Stimulated activated CD8-positive, alpha-beta memory T cell treated with anti-CD3 and anti-CD28 coated beads, Interleukin-7, amount 100 ng/mL, for 48 hours (primary cell): Measurements from ENCODE around the gene AACS.
"Not testable (repeated sequence)": the region's sequence is repeated elsewhere in the genome, so short reads cannot be mapped to it uniquely, and the experiment has no call there.

Experiments used
- DNase-seq, 2 donors: peaks; one replicate each; pipeline ENCODE4 v3.0.0-alpha.2; 2020; ENCODE audit warnings: low read depth in 1 of 2; ENCODE audit errors: extremely low read depth in 1 of 2

AACS gene

GRCh38 chr12:125055591-125055990 lies 9.6 kb upstream of the AACS start:
- DNase-seq, result no peak

GRCh38 chr12:125056306-125056705 lies 8.9 kb upstream of the AACS start:
- DNase-seq, result no peak

- no peak for DNase-seq
Observed at GRCh38 chr12:125057708-125058107, 7.5 kb upstream of the AACS start.

- DNase-seq, result no peak
Observed at GRCh38 chr12:125061229-125061628, 4.0 kb upstream of the AACS start.

GRCh38 chr12:125063522-125063921 lies 1.7 kb upstream of the AACS start:
- not testable (repeated sequence) for DNase-seq

- DNase-seq, result no peak
Observed at GRCh38 chr12:125064492-125064891, 743 bp upstream of the AACS start.

- no peak for DNase-seq
Observed at GRCh38 chr12:125065919-125066570, 810 bp downstream of the AACS start.

GRCh38 chr12:125068391-125068790 lies 3.2 kb downstream of the AACS start:
- DNase-seq, result no peak

GRCh38 chr12:125069616-125070015 lies 4.4 kb downstream of the AACS start:
- DNase-seq, result no peak

- DNase-seq, result no peak
Observed at GRCh38 chr12:125070112-125070511, 4.9 kb downstream of the AACS start.

GRCh38 chr12:125070661-125071390 lies 5.6 kb downstream of the AACS start:
- no peak for DNase-seq

GRCh38 chr12:125071456-125071855 lies 6.2 kb downstream of the AACS start:
- no peak for DNase-seq

GRCh38 chr12:125072496-125072895 lies 7.3 kb downstream of the AACS start:
- DNase-seq, result no peak

- DNase-seq, result not testable (repeated sequence)
Observed at GRCh38 chr12:125074294-125074693, 9.1 kb downstream of the AACS start.

- no peak for DNase-seq
Observed at GRCh38 chr12:125076103-125076502, 10.9 kb downstream of the AACS start.

- DNase-seq, result no peak
Observed at GRCh38 chr12:125079084-125079483, 13.8 kb downstream of the AACS start.

GRCh38 chr12:125079648-125080645 lies 14.7 kb downstream of the AACS start:
- DNase-seq, result no peak

GRCh38 chr12:125081427-125081826 lies 16.2 kb downstream of the AACS start:
- no peak for DNase-seq

GRCh38 chr12:125083072-125083471 lies 17.8 kb downstream of the AACS start:
- DNase-seq, result no peak

- DNase-seq, result not testable (repeated sequence)
Observed at GRCh38 chr12:125088199-125088598, 23.0 kb downstream of the AACS start.

- no peak for DNase-seq
Observed at GRCh38 chr12:125089083-125089482, 23.8 kb downstream of the AACS start.
